ENCODE measurements around the gene ARHGAP40. TPM values are rescaled to one million over a fixed set of nuclear protein-coding genes. Genes with fewer than 3 reads are reported as not detected.

ARHGAP40 gene
- total and polyA plus RNA-seq, 2 of the 4 experiments (the other 2 are of a cell fraction): not detected

GRCh38 chr20:38608188-38608587 lies 6.6 kb downstream of the ARHGAP40 start:
- H4K91ac ChIP-seq (ENCODE audit: insufficient read depth, low read depth, low read length): no peak overlapping the region
- in situ Hi-C loops (cut with MboI; ENCODE audit: low sequenced_read_pairs): no loop called here
- H2AK9ac ChIP-seq (replicated peaks; ENCODE audit: low read depth, low read length, poor library complexity): no peak overlapping the region
- H2AK5ac ChIP-seq (ENCODE audit: low read depth, low read length): no peak overlapping the region
- H3K36me3 ChIP-seq (ENCODE audit: control insufficient read depth, insufficient read depth, low read length): no peaks in the 10 kb centered on the region
- no peak overlapping the region for H2BK120ac ChIP-seq (ENCODE audit: low read depth, low read length)
- no peaks in the 10 kb centered on the region for H3K9me3 ChIP-seq (ENCODE audit: control insufficient read depth, insufficient read depth, low read length)
- H3K27ac ChIP-seq (ENCODE audit: insufficient read depth, low read length): no peak overlapping the region
- TF ChIP-seq CHD1 (IDR thresholded peaks at IDR 0.05; ENCODE audit: low read depth, low read length): no peak
- TF ChIP-seq BHLHE40 (IDR thresholded peaks at IDR 0.05; ENCODE audit: low read depth, low read length): no peak
- TF ChIP-seq SMC3 (IDR thresholded peaks at IDR 0.05; ENCODE audit: low read depth, low read length): no peak
- TF ChIP-seq RCOR1 (IDR thresholded peaks at IDR 0.05; ENCODE audit: insufficient replicate concordance, low read length): no peak
- no peak for TF ChIP-seq FOS (IDR thresholded peaks at IDR 0.05; ENCODE audit: low read depth, low read length)
- TF ChIP-seq CEBPB (IDR thresholded peaks at IDR 0.05; ENCODE audit: low read depth, low read length): no peak
- no peak for TF ChIP-seq MXI1 (IDR thresholded peaks at IDR 0.05; ENCODE audit: borderline replicate concordance, low read depth, low read length)
- TF ChIP-seq NFE2L2 (IDR thresholded peaks at IDR 0.05; ENCODE audit: low read depth, low read length): no peak
- no peak for TF ChIP-seq MAFK (IDR thresholded peaks at IDR 0.05; ENCODE audit: low read depth, low read length)
- no peak for TF ChIP-seq RAD21 (IDR thresholded peaks at IDR 0.05; ENCODE audit: low read length)
- no peak for TF ChIP-seq MAZ (IDR thresholded peaks at IDR 0.05; ENCODE audit: borderline replicate concordance, low read depth, low read length)
- TF ChIP-seq ELK1 (IDR thresholded peaks at IDR 0.05; ENCODE audit: borderline replicate concordance, low read depth, low read length): no peak
- H3K79me1 ChIP-seq (ENCODE audit: low read depth in 1 of 2, low read length in 2 of 2): no peaks in the 10 kb centered on the region
- no peak overlapping the region for H3K23ac ChIP-seq (ENCODE audit: low read depth, low read length)
- H3K9me1 ChIP-seq (ENCODE audit: insufficient read depth, low read length): no peaks in the 10 kb centered on the region
- H3K56ac ChIP-seq (ENCODE audit: extremely low read depth, insufficient read depth, low read length): no peak overlapping the region
- H4K8ac ChIP-seq (ENCODE audit: low read depth in 2 of 2, low read length in 2 of 2): no peak overlapping the region
- H4K20me1 ChIP-seq (ENCODE audit: insufficient read depth, low read length): no peaks in the 10 kb centered on the region
- H4K5ac ChIP-seq (ENCODE audit: low read depth, low read length): no peak overlapping the region
- WGBS, 2 experiments (ENCODE audit: extremely low coverage in 2 of 2, insufficient read length in 1 of 2): no CpG with 5 or more reads among the region's 4 CpGs
- no peak overlapping the region for H3K9ac ChIP-seq (ENCODE audit: low read depth, low read length)
- BruUV-seq (replicated peaks): no TSS peak
- ChIA-PET POLR2A (ENCODE audit: unreplicated experiment) (no interaction called here), CTCF (no interaction called here)
- intact Hi-C loops (cut with micrococcal nuclease): no loop called here
- H3K4me1 ChIP-seq (ENCODE audit: control insufficient read depth, insufficient read depth, low read length): no peaks in the 10 kb centered on the region
- no peak overlapping the region for H2BK5ac ChIP-seq (ENCODE audit: low read depth, low read length, poor library complexity, severe bottlenecking)
- no peak overlapping the region for H3K4ac ChIP-seq (ENCODE audit: low read depth, low read length)
- H2BK15ac ChIP-seq (ENCODE audit: low read depth, low read length): no peak overlapping the region
- DNase-seq: no peak
- no peak for ATAC-seq (ENCODE audit: low read depth)
- H2AFZ ChIP-seq (replicated peaks; ENCODE audit: low read length, poor library complexity): no peak overlapping the region
- no peak overlapping the region for H2BK20ac ChIP-seq (ENCODE audit: low read depth, low read length)
- no peak overlapping the region for H3K18ac ChIP-seq (ENCODE audit: low read depth, low read length)
- H3K14ac ChIP-seq (replicated peaks; ENCODE audit: low read depth, low read length): no peak overlapping the region
- H3K27me3 ChIP-seq (ENCODE audit: control insufficient read depth, insufficient read depth, low read length): peaks cover 23% of the 10 kb centered on the region
- dilution Hi-C loops (cut with HindIII; ENCODE audit: low sequenced_read_pairs, unreplicated experiment): no loop called here
- H3K4me3 ChIP-seq (ENCODE audit: insufficient read depth, low read depth, low read length): no peak overlapping the region
- no peak overlapping the region for H3K4me2 ChIP-seq (ENCODE audit: low read depth, low read length)

Data from IMR-90 (cell line).